ENCODE results near the gene SUMO3. TPM values are rescaled to one million over a fixed set of nuclear protein-coding genes. Genes with fewer than 3 reads are reported as not detected.
A peak's percentile ranks its signal among the peaks of the same experiment; 100 is the strongest.

Gene SUMO3
- total RNA-seq, 1 experiment from 2014 or later: 81.7 TPM

DNA sequence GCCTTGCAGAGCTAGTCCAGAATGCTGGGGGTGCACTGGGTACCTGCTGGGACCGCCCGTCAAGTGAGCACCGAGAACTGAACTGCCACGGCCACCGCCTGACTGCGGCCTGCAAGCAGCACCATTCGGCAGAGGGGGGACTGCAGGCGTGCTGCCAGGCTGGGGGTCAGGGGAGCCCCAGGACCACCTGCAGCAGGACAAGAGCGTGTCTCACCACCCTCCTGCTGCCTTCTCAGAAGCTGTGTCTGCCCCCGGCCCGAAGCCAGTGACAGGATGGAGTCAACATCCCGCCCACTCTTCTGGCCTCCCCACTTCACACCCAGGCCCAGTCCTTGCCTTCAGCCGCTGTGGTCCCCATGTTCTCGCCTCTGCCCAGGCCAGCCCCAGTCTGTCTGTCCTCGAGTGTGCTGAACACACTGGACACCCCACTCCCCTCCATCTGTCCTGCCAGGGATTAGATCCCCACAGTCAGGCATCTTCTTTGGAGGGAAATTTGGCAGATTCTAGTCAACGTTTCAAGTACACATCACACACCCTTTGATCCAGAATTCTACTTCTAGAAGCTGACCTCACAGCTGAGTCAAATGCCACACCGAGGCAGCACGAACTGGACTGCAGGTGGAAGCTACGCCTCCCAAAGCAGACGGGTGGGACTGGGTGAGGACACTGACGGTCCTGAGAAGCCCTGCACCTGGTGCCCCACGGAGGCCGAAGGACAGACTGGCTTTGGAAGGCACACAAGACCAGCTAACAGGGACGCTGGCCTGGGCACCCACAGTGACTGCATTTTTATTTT, 29.6 kb upstream of the SUMO3 start (continued):
- TF ChIP-seq GRHL2 (CRISPR knock-in tag; IDR thresholded peaks at IDR 0.05; ENCODE audit: insufficient replicate concordance, severe bottlenecking) (no peak), ZNF317 (CRISPR knock-in tag; IDR thresholded peaks at IDR 0.05; ENCODE audit: borderline replicate concordance, low read depth) (no peak)

DNA sequence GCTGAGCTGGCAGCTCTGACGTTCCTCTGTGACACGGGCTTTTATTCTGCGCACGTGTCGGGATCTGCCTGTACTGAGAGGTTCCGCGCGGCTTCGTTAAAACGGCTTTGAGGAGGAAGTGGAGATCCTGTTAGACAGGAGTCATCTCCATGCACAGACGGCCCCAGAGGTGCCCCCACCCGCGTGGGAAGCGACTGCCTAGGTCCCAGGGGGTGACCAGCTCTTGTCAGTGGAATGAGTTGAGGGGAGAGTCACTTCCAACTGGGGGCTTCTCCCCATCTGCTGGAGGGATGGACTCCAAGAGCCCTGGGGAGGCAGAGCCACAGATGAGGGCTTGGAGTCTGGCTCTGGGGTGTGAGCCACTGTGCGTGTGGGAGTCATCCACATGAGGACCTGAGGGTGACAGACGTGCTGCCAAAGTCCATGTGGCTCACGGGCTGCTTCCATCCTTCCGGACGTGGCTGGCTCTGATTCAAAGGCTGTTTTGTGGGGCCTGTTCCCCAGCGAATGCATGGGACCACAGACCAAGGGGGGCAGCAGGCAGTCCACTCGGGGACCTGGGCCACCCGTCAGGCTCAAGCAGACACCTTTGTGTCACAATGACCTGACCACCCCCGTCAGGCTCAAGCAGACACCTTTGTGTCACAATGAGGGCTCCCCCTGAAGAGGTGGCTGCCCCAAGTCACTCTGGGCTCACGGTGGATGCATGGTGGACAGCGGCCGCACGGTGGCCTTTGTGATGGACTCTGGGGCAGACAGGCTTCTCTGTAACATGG, 28.8 kb upstream of the SUMO3 start:
- POLR2A ChIA-PET: no interaction called here

More for the DNA sequence above, 28.8 kb upstream of the SUMO3 start:
- CTCF ChIA-PET: interaction anchor here (0.9 to 1.4 kb wide), 5 partner anchors 26 to 336 kb away, joined by 3 to 6 read pairs (median 3); partner anchors contain the start of genes PTTG1IP and UBE2G2
- H3K9me3 Mint-ChIP-seq: no peaks in the 10 kb centered on the region
- peaks cover 13% of the 10 kb centered on the region for H3K4me1 Mint-ChIP-seq
- peaks cover 27% of the 10 kb centered on the region for H3K36me3 Mint-ChIP-seq
- peak overlapping the region; percentile 79 for H3K27ac Mint-ChIP-seq
- DNase-seq (ENCODE audit: low spot score) (no peak), ATAC-seq (no peak)
- no peaks in the 10 kb centered on the region for H3K27me3 Mint-ChIP-seq (ENCODE audit: low read depth)
- TF ChIP-seq OVOL2 (CRISPR knock-in tag; IDR thresholded peaks at IDR 0.05; ENCODE audit: borderline replicate concordance) (no peak), FOXK1 (CRISPR knock-in tag; IDR thresholded peaks at IDR 0.05) (no peak), ZNF396 (CRISPR knock-in tag; IDR thresholded peaks at IDR 0.05; ENCODE audit: borderline replicate concordance) (no peak), ZNF671 (CRISPR knock-in tag; IDR thresholded peaks at IDR 0.05) (no peak), ATF1 (CRISPR knock-in tag; IDR thresholded peaks at IDR 0.05) (no peak), SMAD3 (CRISPR knock-in tag; IDR thresholded peaks at IDR 0.05; ENCODE audit: borderline replicate concordance) (no peak), TEAD4 (CRISPR knock-in tag; IDR thresholded peaks at IDR 0.05) (no peak), MYBL2 (CRISPR knock-in tag; IDR thresholded peaks at IDR 0.05) (no peak), ETV6 (CRISPR knock-in tag; IDR thresholded peaks at IDR 0.05) (no peak), NR2C2 (CRISPR knock-in tag; IDR thresholded peaks at IDR 0.05) (no peak), ZNF317 (CRISPR knock-in tag; IDR thresholded peaks at IDR 0.05; ENCODE audit: borderline replicate concordance, low read depth) (no peak), IRF2 (CRISPR knock-in tag; IDR thresholded peaks at IDR 0.05; ENCODE audit: borderline replicate concordance, low read depth) (no peak), TEAD1 (CRISPR knock-in tag; IDR thresholded peaks at IDR 0.05) (no peak)
- TF ChIP-seq, protein P1, sequence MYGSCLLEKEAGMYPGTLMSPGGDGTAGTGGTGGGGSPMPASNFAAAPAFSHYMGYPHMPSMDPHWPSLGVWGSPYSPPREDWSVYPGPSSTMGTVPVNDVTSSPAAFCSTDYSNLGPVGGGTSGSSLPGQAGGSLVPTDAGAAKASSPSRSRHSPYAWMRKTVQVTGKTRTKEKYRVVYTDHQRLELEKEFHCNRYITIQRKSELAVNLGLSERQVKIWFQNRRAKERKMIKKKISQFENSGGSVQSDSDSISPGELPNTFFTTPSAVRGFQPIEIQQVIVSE (CRISPR knock-in tag; IDR thresholded peaks at IDR 0.05; ENCODE audit: borderline replicate concordance): no peak
- TF ChIP-seq, protein P2, sequence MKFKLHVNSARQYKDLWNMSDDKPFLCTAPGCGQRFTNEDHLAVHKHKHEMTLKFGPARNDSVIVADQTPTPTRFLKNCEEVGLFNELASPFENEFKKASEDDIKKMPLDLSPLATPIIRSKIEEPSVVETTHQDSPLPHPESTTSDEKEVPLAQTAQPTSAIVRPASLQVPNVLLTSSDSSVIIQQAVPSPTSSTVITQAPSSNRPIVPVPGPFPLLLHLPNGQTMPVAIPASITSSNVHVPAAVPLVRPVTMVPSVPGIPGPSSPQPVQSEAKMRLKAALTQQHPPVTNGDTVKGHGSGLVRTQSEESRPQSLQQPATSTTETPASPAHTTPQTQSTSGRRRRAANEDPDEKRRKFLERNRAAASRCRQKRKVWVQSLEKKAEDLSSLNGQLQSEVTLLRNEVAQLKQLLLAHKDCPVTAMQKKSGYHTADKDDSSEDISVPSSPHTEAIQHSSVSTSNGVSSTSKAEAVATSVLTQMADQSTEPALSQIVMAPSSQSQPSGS (CRISPR knock-in tag; IDR thresholded peaks at IDR 0.05; ENCODE audit: borderline replicate concordance, low read depth): no peak
- TF ChIP-seq, protein P3, sequence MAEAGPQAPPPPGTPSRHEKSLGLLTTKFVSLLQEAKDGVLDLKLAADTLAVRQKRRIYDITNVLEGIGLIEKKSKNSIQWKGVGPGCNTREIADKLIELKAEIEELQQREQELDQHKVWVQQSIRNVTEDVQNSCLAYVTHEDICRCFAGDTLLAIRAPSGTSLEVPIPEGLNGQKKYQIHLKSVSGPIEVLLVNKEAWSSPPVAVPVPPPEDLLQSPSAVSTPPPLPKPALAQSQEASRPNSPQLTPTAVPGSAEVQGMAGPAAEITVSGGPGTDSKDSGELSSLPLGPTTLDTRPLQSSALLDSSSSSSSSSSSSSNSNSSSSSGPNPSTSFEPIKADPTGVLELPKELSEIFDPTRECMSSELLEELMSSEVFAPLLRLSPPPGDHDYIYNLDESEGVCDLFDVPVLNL (CRISPR knock-in tag; IDR thresholded peaks at IDR 0.05; ENCODE audit: borderline replicate concordance, low read depth): no peak
- TF ChIP-seq, protein P4, sequence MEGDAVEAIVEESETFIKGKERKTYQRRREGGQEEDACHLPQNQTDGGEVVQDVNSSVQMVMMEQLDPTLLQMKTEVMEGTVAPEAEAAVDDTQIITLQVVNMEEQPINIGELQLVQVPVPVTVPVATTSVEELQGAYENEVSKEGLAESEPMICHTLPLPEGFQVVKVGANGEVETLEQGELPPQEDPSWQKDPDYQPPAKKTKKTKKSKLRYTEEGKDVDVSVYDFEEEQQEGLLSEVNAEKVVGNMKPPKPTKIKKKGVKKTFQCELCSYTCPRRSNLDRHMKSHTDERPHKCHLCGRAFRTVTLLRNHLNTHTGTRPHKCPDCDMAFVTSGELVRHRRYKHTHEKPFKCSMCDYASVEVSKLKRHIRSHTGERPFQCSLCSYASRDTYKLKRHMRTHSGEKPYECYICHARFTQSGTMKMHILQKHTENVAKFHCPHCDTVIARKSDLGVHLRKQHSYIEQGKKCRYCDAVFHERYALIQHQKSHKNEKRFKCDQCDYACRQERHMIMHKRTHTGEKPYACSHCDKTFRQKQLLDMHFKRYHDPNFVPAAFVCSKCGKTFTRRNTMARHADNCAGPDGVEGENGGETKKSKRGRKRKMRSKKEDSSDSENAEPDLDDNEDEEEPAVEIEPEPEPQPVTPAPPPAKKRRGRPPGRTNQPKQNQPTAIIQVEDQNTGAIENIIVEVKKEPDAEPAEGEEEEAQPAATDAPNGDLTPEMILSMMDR (IDR thresholded peaks at IDR 0.05): no peak
- TF ChIP-seq, protein P5, sequence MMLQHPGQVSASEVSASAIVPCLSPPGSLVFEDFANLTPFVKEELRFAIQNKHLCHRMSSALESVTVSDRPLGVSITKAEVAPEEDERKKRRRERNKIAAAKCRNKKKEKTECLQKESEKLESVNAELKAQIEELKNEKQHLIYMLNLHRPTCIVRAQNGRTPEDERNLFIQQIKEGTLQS (CRISPR knock-in tag; conservative IDR thresholded peaks at IDR 0.05): no peak
- TF ChIP-seq, protein P6, sequence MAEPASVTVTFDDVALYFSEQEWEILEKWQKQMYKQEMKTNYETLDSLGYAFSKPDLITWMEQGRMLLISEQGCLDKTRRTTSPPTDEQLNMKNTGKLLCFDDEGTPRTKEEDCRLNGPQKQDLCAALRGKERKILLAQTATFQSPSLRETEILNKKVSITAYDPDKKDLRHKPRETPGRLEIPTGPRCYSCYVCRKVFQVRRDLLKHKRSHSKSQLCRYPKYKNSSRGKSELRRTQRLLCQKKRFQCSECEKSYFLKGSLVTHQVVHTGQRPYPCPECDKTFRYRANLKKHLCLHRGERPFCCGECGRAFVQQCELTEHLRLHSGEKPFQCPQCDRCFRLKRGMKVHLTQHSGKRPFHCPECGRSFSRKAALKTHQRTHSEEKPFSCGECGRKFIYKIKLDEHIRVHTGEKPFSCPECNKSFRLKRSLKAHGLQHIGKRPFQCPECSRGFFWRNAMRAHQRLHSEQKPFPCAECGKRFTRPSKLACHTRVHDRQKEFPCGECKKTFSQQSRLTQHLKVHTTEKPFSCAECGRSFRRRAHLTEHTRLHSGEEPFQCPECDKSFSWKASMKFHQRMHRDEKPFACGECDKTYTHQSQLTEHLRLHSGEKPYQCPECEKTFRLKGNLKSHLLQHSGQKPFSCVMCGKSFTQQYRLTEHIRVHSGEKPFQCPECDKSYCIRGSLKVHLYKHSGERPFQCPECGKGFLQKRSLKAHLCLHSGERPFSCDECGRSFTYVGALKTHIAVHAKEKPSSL (CRISPR knock-in tag; conservative IDR thresholded peaks at IDR 0.05): no peak
- H3K4me3 Mint-ChIP-seq: peak overlapping the region; percentile 57
